GM19193 (cell line): ENCODE data around the gene IRF6.

ENCODE experiments used
- POLR2A ChIP-seq: IDR thresholded peaks from 4 replicates; pipeline ENCODE4 v1.6.1; 2011; ENCODE audit not compliant: insufficient read depth, insufficient read length; ENCODE audit errors: extremely low read depth

The IRF6 gene

GRCh38 chr1:209737118-209737505 is 68.8 kb downstream of the IRF6 start:
- TF ChIP-seq POLR2A = no peak

DNA sequence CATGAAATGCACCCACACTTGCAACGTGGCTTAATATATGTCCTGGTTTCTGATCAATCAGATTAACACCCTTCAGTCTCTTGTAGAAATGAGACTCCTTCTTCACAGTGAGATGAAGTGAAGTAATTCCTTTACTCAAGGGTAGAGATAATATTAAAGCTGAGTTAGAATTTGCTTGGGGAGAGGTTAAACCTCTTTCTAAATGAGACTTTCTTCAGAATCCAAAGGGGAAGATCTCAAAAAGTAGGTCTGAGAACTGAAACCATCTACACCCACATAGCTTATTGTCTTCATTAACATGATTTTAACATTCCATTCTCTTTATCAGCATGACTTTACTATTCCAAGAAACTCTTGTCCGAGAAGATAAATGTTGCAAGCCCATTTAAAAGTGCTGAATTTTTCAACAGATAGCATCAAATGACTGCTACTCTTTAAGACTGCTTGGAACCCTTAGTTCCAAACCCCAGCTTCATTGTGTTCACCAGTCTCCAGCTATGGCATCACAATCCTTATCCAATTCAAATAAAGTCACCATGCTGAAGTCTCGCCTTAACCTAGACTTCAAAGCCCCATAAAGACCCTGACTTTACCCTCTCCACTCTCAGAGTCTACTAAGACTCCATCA is 69.3 kb downstream of the IRF6 start:
- no peak for TF ChIP-seq POLR2A
